HG03060 (cell line): ENCODE data around the gene ZNF407.

ENCODE experiments used
- ATAC-seq: cut with Tn5 transposase; IDR thresholded peaks from one replicate; pipeline ENCODE4 v1.9.1; 2021; ENCODE audit warnings: low read depth, moderate number of reproducible peaks; ENCODE audit not compliant: unreplicated experiment

The ZNF407 gene

GRCh38 chr18:74775239-74775638 is 177.6 kb downstream of the ZNF407 start:
- ATAC-seq, result no peak

GRCh38 chr18:74778191-74778847 is 180.6 kb downstream of the ZNF407 start:
- no peak for ATAC-seq

- no peak for ATAC-seq
Observed at GRCh38 chr18:74784752-74785151, 187.1 kb downstream of the ZNF407 start.

GRCh38 chr18:74785632-74786031 is 188.0 kb downstream of the ZNF407 start:
- ATAC-seq, result no peak

DNA sequence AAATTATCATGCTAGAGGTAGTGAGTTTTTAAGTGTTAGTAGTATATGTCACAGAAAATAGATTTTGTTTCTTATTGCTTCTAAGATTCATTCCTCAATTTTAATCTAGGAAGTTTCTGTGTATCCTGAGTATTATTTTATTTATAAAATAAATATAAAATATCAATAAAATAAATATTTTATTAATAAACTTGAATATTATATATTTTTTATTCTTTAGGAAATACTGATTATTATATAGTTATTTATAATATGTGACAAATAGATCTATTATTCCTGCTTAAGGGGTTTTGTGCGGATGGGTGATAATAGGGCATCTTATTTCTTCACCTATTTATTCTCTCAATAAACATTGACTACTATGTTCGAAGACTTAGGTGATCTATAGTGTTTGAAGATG is 191.0 kb downstream of the ZNF407 start:
- no peak for ATAC-seq

DNA sequence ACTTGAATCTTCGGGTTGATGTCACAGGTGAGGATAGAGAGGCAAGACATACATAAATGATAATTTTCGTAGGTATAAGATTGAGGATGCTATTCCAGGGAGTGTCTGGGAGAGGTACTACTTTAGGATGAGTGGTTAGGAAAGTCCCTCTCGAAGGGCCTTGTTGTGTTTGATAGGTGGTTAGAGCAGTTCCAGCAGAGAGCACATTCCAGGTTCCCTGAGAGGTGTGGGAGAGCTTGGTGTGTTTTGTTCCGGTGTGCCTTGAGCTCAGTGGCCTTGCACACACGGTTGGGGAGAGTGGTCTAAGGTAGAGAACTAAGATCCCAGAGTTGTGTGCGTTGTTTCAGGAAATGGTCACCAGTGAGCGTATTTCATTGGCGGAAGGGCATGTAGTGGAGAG is 191.4 kb downstream of the ZNF407 start:
- ATAC-seq, result no peak

- ATAC-seq, result no peak
Observed at GRCh38 chr18:74790451-74790850, 192.8 kb downstream of the ZNF407 start.

- ATAC-seq, result no peak
Observed at GRCh38 chr18:74791501-74792194, 194.0 kb downstream of the ZNF407 start.

GRCh38 chr18:74793746-74794145 is 196.1 kb downstream of the ZNF407 start:
- no peak for ATAC-seq

- ATAC-seq, result no peak
Observed at GRCh38 chr18:74795751-74796150, 198.1 kb downstream of the ZNF407 start.

- ATAC-seq, result no peak
Observed at GRCh38 chr18:74796211-74796610, 198.5 kb downstream of the ZNF407 start.

GRCh38 chr18:74796841-74797576 is 199.3 kb downstream of the ZNF407 start:
- ATAC-seq, result peak; percentile 95

DNA sequence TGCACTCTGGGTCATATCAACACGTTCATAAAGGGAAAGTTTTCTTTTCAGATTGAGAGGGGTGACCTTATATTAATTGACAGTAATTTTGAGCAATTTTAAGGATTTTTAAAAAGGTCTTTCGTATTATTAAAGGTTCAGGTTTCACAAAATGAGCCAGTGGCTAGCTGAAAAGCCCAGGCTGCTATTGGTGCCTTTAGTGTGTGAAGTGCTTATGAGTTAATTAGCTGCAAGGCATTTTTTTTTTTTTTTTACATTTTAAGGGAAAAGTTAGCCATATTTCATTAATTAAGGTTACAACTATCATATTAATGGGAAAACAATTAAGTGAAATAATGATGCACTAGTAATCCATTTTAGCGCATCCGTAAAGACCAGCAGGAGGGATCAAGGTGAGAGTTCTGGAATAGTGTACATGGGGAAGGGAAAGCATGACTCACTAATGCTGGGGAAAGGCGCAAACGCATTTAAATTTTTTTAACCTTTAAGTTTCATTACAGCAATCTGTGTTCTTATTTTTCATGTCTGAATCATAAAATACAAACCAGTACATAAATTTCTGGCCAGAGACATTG is 200.0 kb downstream of the ZNF407 start:
- ATAC-seq, result no peak

DNA sequence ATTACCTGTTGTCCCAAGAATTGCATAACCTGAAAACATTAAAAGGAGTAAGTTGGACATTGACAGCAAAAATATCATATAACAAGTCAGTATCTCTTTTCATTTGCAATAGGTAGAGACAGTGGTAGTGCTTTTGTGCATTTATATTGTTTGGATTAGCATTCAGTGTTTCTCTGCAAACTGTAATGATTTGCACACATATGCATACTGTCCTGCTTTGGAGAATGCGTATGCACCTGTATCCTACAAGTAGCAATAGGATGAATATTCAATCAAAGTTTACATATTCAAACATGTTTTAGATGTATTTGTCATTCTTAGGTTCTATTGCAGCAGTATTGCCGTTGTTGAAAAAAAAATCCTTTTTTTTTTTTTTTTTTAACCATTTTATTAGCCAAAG is 201.9 kb downstream of the ZNF407 start:
- ATAC-seq, result no peak

DNA sequence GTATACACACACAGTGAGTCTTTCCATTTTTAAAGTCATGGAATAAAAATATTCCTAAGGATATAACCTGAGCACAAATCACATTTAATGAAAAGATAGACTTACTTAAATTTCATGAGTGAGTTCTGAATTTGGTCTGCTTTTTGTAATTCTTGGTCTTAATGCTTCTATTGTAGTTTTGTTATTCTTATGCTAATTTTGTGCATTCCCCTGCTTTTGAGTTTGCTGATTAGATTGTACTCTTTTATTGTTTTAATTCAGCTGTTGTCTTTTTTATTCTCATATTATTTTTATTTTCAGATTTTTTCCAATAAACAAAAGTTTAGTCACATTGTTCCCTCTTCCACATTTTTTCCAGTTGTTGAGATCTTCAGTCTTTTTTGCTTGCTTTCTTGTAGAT is 202.4 kb downstream of the ZNF407 start:
- no peak for ATAC-seq

DNA sequence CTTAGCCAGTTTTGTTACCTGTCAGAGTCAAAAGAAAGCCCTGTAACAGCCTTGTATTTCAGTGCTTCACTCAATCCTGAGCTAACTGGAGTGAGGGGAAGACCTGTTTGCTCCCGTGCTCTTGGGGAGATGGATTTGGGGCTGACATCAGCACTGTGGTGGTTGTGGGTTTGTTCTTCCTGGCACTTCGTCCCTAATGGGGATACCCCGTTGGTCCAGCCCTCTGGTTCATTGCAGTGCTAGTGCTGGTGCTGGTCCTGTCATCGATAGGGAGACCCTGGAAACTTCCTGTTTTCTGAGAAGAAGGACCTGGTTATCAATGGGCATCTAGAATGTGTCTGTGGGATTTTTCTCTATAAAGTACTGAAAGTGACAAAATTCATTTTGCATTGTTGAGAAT is 205.4 kb downstream of the ZNF407 start:
- no peak for ATAC-seq

- ATAC-seq, result no peak
Observed at GRCh38 chr18:74803769-74804168, 206.1 kb downstream of the ZNF407 start.

DNA sequence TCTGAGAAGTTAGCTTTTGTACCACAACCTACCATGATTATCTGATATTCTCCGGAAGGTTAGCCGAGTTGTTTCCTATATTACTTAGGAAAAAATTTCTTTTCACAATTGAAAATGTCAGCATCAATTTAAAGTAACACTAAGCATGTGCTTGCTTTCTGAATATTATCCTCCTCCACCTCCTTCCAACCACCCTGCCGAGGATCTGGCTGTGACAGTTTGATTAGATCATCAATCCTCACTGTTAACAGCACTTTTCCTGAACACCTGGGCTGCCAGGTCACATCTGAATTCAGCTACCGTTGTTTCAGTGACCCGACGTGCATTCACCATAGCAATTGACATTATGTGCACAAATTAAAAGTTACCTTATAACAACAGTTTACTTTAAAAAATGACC is 207.0 kb downstream of the ZNF407 start:
- no peak for ATAC-seq

DNA sequence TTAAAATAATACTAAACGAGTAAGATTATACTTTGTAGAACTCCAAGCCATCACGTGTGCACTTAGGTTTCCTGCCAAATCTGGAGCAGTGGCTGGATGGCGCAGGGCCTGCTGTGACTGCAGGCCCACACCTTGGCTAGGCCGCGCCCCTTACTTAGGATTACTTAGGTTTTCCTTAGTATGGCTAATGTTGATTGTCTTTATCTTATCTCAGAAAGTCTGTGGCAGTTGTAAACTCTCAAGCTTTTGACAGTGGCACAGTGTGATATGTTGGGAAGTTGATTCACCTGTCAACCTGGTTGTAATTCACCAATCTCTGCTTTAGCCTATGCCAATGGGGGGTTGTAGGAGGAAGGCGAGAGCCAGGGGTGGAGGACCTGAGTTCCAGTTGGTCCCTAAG is 208.4 kb downstream of the ZNF407 start:
- ATAC-seq, result no peak

DNA sequence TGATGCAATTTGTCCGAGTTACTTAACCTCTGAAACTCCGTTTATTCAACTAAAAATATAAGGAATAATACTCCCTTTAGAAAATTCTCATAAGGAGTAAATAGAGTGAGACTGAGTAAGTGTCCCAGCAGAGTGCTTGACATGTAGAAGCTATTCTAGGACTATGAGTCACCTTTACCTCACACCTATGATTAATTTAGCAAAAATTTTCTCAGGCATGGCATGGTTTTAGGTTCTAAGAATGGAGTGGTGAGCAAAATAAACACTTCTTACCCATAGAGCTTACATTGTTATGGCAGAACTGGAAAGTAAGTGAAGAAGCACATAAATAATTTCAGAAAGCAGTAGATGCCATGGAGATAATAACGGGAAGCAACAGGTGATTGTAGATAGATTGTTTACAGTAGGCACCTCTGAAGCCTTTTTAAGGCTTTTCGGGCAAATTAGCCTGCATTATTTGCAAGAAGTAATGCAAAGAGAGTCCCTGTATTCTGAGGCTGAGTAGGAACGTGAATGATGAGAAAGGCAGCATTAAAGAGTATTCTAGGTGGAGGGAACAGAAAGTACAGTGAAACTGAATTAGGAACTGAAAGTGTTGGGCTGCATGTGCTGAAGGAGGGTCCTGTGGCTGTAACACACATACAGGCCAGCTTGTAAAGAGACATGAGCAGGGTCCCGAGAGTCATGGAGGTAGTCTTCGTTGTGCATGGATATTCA is 209.2 kb downstream of the ZNF407 start:
- peak; percentile 87 for ATAC-seq

DNA sequence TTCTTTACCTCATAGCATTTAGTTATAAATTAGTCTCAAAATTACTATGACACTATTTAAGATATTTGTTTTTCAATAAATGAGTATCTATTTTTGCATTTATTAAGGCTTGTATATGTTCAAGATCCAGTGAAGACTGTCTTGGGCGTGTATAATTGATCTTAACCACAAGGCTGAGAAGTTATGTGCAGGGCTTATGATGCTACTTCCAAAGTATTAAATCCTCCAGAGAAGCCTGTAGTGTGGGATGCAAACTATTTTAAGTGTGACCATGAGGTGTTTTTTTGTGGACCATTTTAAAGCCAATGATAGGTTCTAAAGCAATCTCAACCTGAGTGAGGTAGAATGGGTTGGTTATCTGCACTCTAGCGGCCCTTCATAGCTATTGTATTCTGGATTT is 219.9 kb downstream of the ZNF407 start:
- ATAC-seq, result no peak
